ENCODE data around the gene GCC1.

GRCh38 chr7:127535546-127536393 lies 49.6 kb downstream of the GCC1 start:
- TF ChIP-seq CTCF (IDR thresholded peaks at IDR 0.05) (no peak), POLR2A (IDR thresholded peaks at IDR 0.05) (no peak)

Data from body of pancreas (tissue), 4 donors.